Colonic mucosa (tissue), 4 donors: ENCODE data around the gene YPEL5. TPM values are rescaled to one million over a fixed set of nuclear protein-coding genes. Genes with fewer than 3 reads are reported as not detected.
"Not testable (repeated sequence)": the region's sequence is repeated elsewhere in the genome, so short reads cannot be mapped to it uniquely, and the experiment has no call there.

ENCODE experiments used
- DNase-seq: peaks from one replicate; pipeline ENCODE4 v3.0.0-alpha.2; 2020
- H3K27ac ChIP-seq: fragments of 200-600 bp; one replicate; pipeline ENCODE4 v1.8.0; 2021
- H3K27me3 ChIP-seq: fragments of 200-600 bp; one replicate; pipeline ENCODE4 v1.8.0; 2021
- H3K36me3 ChIP-seq: fragments of 200-600 bp; one replicate; pipeline ENCODE4 v1.8.0; 2021
- H3K4me1 ChIP-seq: fragments of 200-600 bp; one replicate; pipeline ENCODE4 v1.8.0; 2021; ENCODE audit warnings: mild to moderate bottlenecking
- H3K4me3 ChIP-seq: fragments of 200-600 bp; one replicate; pipeline ENCODE4 v1.8.0; 2021
- H3K9ac ChIP-seq, 2 donors: one replicate each; pipeline ENCODE4 v1.7.0; 2013; ENCODE audit warnings: control low read depth in 2 of 2, low read depth in 2 of 2, low read length in 2 of 2
- H3K9me3 ChIP-seq: fragments of 200-600 bp; one replicate; pipeline ENCODE4 v1.8.0; 2021
- CTCF ChIP-seq: fragments of 200-600 bp; IDR thresholded peaks from one replicate; pipeline ENCODE4 v1.8.0; 2022; ENCODE audit warnings: antibody characterized with exemption, mild to moderate bottlenecking
- intact Hi-C: fragments of 100-400 bp; cut with DNase I; formaldehyde crosslinking; loops from one replicate; pipeline ENCODE4 v1.14.1; 2022
- total RNA-seq, 2 donors: library from RNA; stranded (reverse); fragmentation: NEBNext Ultra II Directional in 1 of 2; extraction: Animal tissue kit (Norgen Biotek cat#: 25700) in 1 of 2; gene quantifications; one replicate each; pipeline ENCODE4 v1.2.1, GENCODE V29; 2021
- donor health status: healthy.
- donor health status: DM: no; HTN: no; CAD: no.
- donor health status: DM: no; HTN: no; CAD: no.

YPEL5 gene
- total RNA-seq, 2 donors from 2014 or later = 26.7 to 78.7 TPM

- TF ChIP-seq CTCF = no peak
Measured at GRCh38 chr2:30106543-30106942, 40.3 kb upstream of the YPEL5 start.

GRCh38 chr2:30108192-30108591 lies 38.6 kb upstream of the YPEL5 start:
- Histone ChIP-seq H3K4me1 (no peaks in the 10 kb centered on the region), H3K9ac (no peak overlapping the region), H3K36me3 (no peaks in the 10 kb centered on the region), H3K27me3 (no peaks in the 10 kb centered on the region), H3K4me3 (no peak overlapping the region), H3K27ac (no peak overlapping the region), H3K9me3 (no peaks in the 10 kb centered on the region)
- DNase-seq = no peak
- intact Hi-C loops = no loop called here
- no peak for TF ChIP-seq CTCF

More at GRCh38 chr2:30106543-30106942, 40.3 kb upstream of the YPEL5 start:
- H3K4me1 ChIP-seq = no peaks in the 10 kb centered on the region
- no peaks in the 10 kb centered on the region for H3K27me3 ChIP-seq
- H3K9ac ChIP-seq = no peak overlapping the region
- intact Hi-C loops = no loop called here
- H3K9me3 ChIP-seq = no peaks in the 10 kb centered on the region
- no peaks in the 10 kb centered on the region for H3K36me3 ChIP-seq
- no peak for DNase-seq
- H3K27ac ChIP-seq = no peak overlapping the region
- H3K4me3 ChIP-seq = no peak overlapping the region

- intact Hi-C loops = no loop called here
- Histone ChIP-seq H3K27me3 (no peaks in the 10 kb centered on the region), H3K4me3 (no peak overlapping the region), H3K27ac (no peak overlapping the region), H3K9ac (no peak overlapping the region), H3K4me1 (no peaks in the 10 kb centered on the region), H3K36me3 (no peaks in the 10 kb centered on the region), H3K9me3 (no peaks in the 10 kb centered on the region)
- no peak for DNase-seq
- TF ChIP-seq CTCF = no peak
Measured at GRCh38 chr2:30108851-30109250, 38.0 kb upstream of the YPEL5 start.

GRCh38 chr2:30109856-30110255 lies 37.0 kb upstream of the YPEL5 start:
- no peak for TF ChIP-seq CTCF
- DNase-seq = no peak
- no peak overlapping the region for H3K27ac ChIP-seq
- no peaks in the 10 kb centered on the region for H3K36me3 ChIP-seq
- no peak overlapping the region for H3K9ac ChIP-seq
- H3K4me1 ChIP-seq = no peaks in the 10 kb centered on the region
- no peak overlapping the region for H3K4me3 ChIP-seq
- H3K9me3 ChIP-seq = no peaks in the 10 kb centered on the region
- intact Hi-C loops = no loop called here
- no peaks in the 10 kb centered on the region for H3K27me3 ChIP-seq

- H3K9me3 ChIP-seq = no peaks in the 10 kb centered on the region
- no peak for TF ChIP-seq CTCF
- intact Hi-C loops = no loop called here
- H3K36me3 ChIP-seq = no peaks in the 10 kb centered on the region
- H3K4me1 ChIP-seq = no peaks in the 10 kb centered on the region
- no peak overlapping the region for H3K4me3 ChIP-seq
- H3K27ac ChIP-seq = no peak overlapping the region
- no peak for DNase-seq
- no peaks in the 10 kb centered on the region for H3K27me3 ChIP-seq
- no peak overlapping the region for H3K9ac ChIP-seq
Measured at GRCh38 chr2:30110773-30111172, 36.0 kb upstream of the YPEL5 start.

- H3K4me3 ChIP-seq, H3K9ac ChIP-seq, DNase-seq, intact Hi-C loops, H3K27ac ChIP-seq, H3K9me3 ChIP-seq, H3K36me3 ChIP-seq, H3K4me1 ChIP-seq, H3K27me3 ChIP-seq: not testable (repeated sequence)
Measured at GRCh38 chr2:30111186-30111585, 35.6 kb upstream of the YPEL5 start.
